ENCODE results near the gene RBM44. TPM values are rescaled to one million over a fixed set of nuclear protein-coding genes. Genes with fewer than 3 reads are reported as not detected.
"Not testable (repeated sequence)": the region's sequence is repeated elsewhere in the genome, so short reads cannot be mapped to it uniquely, and the experiment has no call there.

The RBM44 gene
- total RNA-seq, 2 experiments from 2014 or later, result 1.3 to 1.4 TPM

- POLR2A ChIA-PET, result interaction anchor here (0.5 kb wide), 1 partner anchor 15 kb away, joined by 4 read pairs; no protein-coding TSS in a partner anchor
- H3K36me3 Mint-ChIP-seq (ENCODE audit: low read depth), result peaks cover 44% of the 10 kb centered on the region
- CTCF ChIA-PET, result interaction anchor here (1.3 kb wide), 1 partner anchor 31 kb away, joined by 3 read pairs; no protein-coding TSS in a partner anchor
Observed at GRCh38 chr2:237762291-237763182, 36.0 kb upstream of the RBM44 start.

GRCh38 chr2:237763812-237764211 lies 34.8 kb upstream of the RBM44 start:
- ChIA-PET POLR2A (no interaction called here), CTCF (no interaction called here)

More at GRCh38 chr2:237762291-237763182, 36.0 kb upstream of the RBM44 start:
- not testable (repeated sequence) for H3K9me3 Mint-ChIP-seq, H3K27ac Mint-ChIP-seq, H3K27me3 Mint-ChIP-seq, H3K4me3 Mint-ChIP-seq, H3K4me1 Mint-ChIP-seq, DNase-seq

GRCh38 chr2:237765122-237765521 lies 33.5 kb upstream of the RBM44 start:
- DNase-seq, H3K4me1 Mint-ChIP-seq, H3K27ac Mint-ChIP-seq, POLR2A ChIA-PET, H3K9me3 Mint-ChIP-seq, H3K4me3 Mint-ChIP-seq, H3K27me3 Mint-ChIP-seq: not testable (repeated sequence)
- CTCF ChIA-PET, result interaction anchor here (0.6 kb wide), 3 partner anchors 327 to 1247 kb away, joined by 3 to 4 read pairs (median 3); no protein-coding TSS in a partner anchor
- peaks cover 57% of the 10 kb centered on the region for H3K36me3 Mint-ChIP-seq (ENCODE audit: low read depth)

More at GRCh38 chr2:237763812-237764211, 34.8 kb upstream of the RBM44 start:
- Mint-ChIP-seq H3K4me3 (no peak overlapping the region), H3K36me3 (ENCODE audit: low read depth) (peaks cover 51% of the 10 kb centered on the region), H3K4me1 (no peaks in the 10 kb centered on the region), H3K27me3 (no peaks in the 10 kb centered on the region), H3K9me3 (no peaks in the 10 kb centered on the region), H3K27ac (no peak overlapping the region)
- no peak for DNase-seq

DNA sequence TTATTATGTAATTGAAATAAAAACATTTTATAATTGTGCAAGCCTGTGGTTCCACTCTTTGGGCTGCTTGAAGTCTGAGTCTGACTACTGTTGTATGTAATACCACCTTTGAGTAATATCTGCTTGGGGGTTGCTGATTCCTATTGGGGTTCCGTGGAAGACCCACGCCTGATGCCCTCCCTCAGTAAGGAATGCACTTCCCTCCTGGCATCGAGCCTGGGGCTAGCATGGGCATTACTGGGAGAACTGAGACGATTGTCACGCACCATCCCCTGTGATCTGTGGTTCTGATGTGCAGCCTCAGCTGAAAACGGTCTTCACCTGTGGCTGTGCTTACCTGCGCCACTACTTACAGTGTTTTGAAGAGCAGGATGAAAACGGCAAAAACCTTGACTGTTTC lies 32.7 kb upstream of the RBM44 start:
- Mint-ChIP-seq H3K36me3 (ENCODE audit: low read depth) (peaks cover 50% of the 10 kb centered on the region), H3K4me3 (no peak overlapping the region), H3K27me3 (no peaks in the 10 kb centered on the region), H3K27ac (no peak overlapping the region), H3K9me3 (no peaks in the 10 kb centered on the region), H3K4me1 (no peaks in the 10 kb centered on the region)
- DNase-seq, result no peak
- ChIA-PET CTCF (no interaction called here), POLR2A (no interaction called here)

- CTCF ChIA-PET, result interaction anchor here (0.5 kb wide), 1 partner anchor 359 kb away, joined by 4 read pairs; no protein-coding TSS in a partner anchor
- Mint-ChIP-seq H3K9me3 (no peaks in the 10 kb centered on the region), H3K27ac (no peak overlapping the region), H3K4me3 (no peak overlapping the region), H3K27me3 (no peaks in the 10 kb centered on the region), H3K36me3 (ENCODE audit: low read depth) (peaks cover 48% of the 10 kb centered on the region), H3K4me1 (no peaks in the 10 kb centered on the region)
- POLR2A ChIA-PET, result no interaction called here
- no peak for DNase-seq
Observed at GRCh38 chr2:237766340-237766739, 32.2 kb upstream of the RBM44 start.

DNA sequence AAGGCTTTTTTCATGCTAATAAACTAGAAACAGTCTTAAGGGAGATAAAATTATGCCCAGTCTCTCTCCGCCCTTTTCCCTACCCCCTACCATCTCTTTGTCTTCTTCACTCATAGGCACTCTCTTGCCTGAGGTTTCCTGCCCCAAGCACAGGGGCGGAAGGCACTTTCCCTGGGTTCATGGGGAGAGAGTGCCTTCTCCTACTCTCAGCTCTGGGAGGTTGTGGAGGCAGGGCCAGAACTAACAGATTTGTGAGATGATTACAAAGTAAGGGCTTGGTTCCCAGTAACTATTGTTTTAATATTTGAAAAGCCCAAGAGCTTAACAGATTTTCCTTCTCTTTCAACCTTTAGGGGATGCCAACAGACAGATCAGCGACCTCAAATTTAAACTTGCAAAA lies 26.1 kb upstream of the RBM44 start:
- H3K27ac Mint-ChIP-seq, result peak overlapping the region; percentile 37
- no peak for DNase-seq
- H3K4me1 Mint-ChIP-seq, result no peaks in the 10 kb centered on the region
- POLR2A ChIA-PET, result no interaction called here
- peaks cover 58% of the 10 kb centered on the region for H3K36me3 Mint-ChIP-seq (ENCODE audit: low read depth)
- no peak overlapping the region for H3K4me3 Mint-ChIP-seq
- H3K9me3 Mint-ChIP-seq, result no peaks in the 10 kb centered on the region
- CTCF ChIA-PET, result no interaction called here
- H3K27me3 Mint-ChIP-seq, result no peaks in the 10 kb centered on the region

- H3K4me1 Mint-ChIP-seq, result no peaks in the 10 kb centered on the region
- no peak for DNase-seq
- POLR2A ChIA-PET, result no interaction called here
- peaks cover 61% of the 10 kb centered on the region for H3K36me3 Mint-ChIP-seq (ENCODE audit: low read depth)
- CTCF ChIA-PET, result interaction anchor here (1.2 kb wide), 2 partner anchors 28 to 87 kb away, joined by 3 to 4 read pairs; no protein-coding TSS in a partner anchor
- H3K27me3 Mint-ChIP-seq, result no peaks in the 10 kb centered on the region
- no peak overlapping the region for H3K27ac Mint-ChIP-seq
- peaks cover 2% of the 10 kb centered on the region for H3K9me3 Mint-ChIP-seq
- H3K4me3 Mint-ChIP-seq, result no peak overlapping the region
Observed at GRCh38 chr2:237773826-237774225, 24.8 kb upstream of the RBM44 start.

- Mint-ChIP-seq H3K4me1 (no peaks in the 10 kb centered on the region), H3K27me3 (no peaks in the 10 kb centered on the region), H3K36me3 (ENCODE audit: low read depth) (peaks cover 62% of the 10 kb centered on the region), H3K4me3 (no peak overlapping the region), H3K9me3 (peaks cover 2% of the 10 kb centered on the region), H3K27ac (no peak overlapping the region)
- POLR2A ChIA-PET, result no interaction called here
- CTCF ChIA-PET, result interaction anchor here (1.1 to 1.5 kb wide), 5 partner anchors 29 to 262 kb away, joined by 3 to 4 read pairs (median 3); no protein-coding TSS in a partner anchor
- DNase-seq, result peak; percentile 59
Observed at GRCh38 chr2:237774811-237775553, 23.6 kb upstream of the RBM44 start.

DNA sequence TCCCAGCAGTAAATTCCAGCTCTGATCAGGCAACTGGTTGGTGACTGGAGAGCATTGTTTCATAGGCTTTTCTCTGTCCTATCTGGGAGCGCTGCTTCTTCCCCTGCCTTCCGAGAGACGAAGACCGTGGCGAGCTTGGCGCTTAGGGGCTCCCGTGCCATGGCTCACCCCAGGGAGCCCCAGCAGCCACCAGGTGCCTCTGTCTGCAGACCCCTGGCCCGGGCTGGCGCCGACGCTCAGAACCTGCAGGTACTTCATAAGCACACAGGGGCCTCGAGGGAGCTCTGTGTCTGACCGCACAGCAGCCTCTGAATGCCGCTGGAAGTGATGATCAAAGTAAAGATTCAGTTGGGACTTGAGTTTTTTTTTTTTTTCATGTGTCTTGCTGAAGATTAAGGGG lies 19.1 kb upstream of the RBM44 start:
- Mint-ChIP-seq H3K27ac (no peak overlapping the region), H3K27me3 (no peaks in the 10 kb centered on the region), H3K9me3 (peaks cover 6% of the 10 kb centered on the region), H3K4me3 (no peak overlapping the region), H3K4me1 (no peaks in the 10 kb centered on the region), H3K36me3 (ENCODE audit: low read depth) (peaks cover 85% of the 10 kb centered on the region)
- no peak for DNase-seq
- POLR2A ChIA-PET, result no interaction called here
- CTCF ChIA-PET, result interaction anchor here (0.6 to 1.1 kb wide), 5 partner anchors 10 to 496 kb away, joined by 3 to 8 read pairs (median 4); no protein-coding TSS in a partner anchor

- no peak overlapping the region for H3K27ac Mint-ChIP-seq
- ChIA-PET CTCF (interaction anchor here (1.0 kb wide), 1 partner anchor 98 kb away, joined by 4 read pairs; no protein-coding TSS in a partner anchor), POLR2A (no interaction called here)
Observed at GRCh38 chr2:237782181-237782580, 16.4 kb upstream of the RBM44 start.

GRCh38 chr2:237783678-237784077 lies 14.9 kb upstream of the RBM44 start:
- H3K4me3 Mint-ChIP-seq, H3K27ac Mint-ChIP-seq, H3K27me3 Mint-ChIP-seq, POLR2A ChIA-PET, H3K4me1 Mint-ChIP-seq, DNase-seq: not testable (repeated sequence)
- Mint-ChIP-seq H3K36me3 (ENCODE audit: low read depth) (peaks cover 78% of the 10 kb centered on the region), H3K9me3 (peaks cover 11% of the 10 kb centered on the region)
- CTCF ChIA-PET, result interaction anchor here (0.9 kb wide), 1 partner anchor 21 kb away, joined by 3 read pairs; no protein-coding TSS in a partner anchor

More at GRCh38 chr2:237782181-237782580, 16.4 kb upstream of the RBM44 start:
- Mint-ChIP-seq H3K9me3 (peaks cover 13% of the 10 kb centered on the region), H3K27me3 (no peaks in the 10 kb centered on the region), H3K4me3 (no peak overlapping the region), H3K36me3 (ENCODE audit: low read depth) (peaks cover 85% of the 10 kb centered on the region), H3K4me1 (no peaks in the 10 kb centered on the region)
- no peak for DNase-seq

DNA sequence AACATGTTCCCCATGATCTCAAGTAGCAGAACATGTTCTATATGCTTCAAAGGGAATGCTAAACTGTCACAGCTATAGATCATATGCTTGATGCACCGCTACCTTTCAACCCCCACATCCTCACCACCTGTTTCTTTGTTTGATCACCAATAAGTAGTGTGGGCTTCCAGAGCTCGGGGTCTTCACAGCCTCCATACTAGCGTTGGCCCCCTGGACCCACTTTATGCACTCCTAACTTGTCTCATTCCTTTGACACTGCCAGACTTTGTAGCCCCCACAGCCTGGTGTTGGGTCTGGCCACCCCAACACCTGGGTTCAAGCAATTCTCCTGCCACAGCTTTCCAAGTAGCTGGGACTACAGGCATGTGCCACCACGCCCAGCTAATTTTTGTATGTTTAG lies 11.6 kb upstream of the RBM44 start:
- H3K4me3 Mint-ChIP-seq, result no peak overlapping the region
- CTCF ChIA-PET, result no interaction called here
- POLR2A ChIA-PET, result no interaction called here
- H3K27me3 Mint-ChIP-seq, result no peaks in the 10 kb centered on the region
- H3K9me3 Mint-ChIP-seq, result peaks cover 11% of the 10 kb centered on the region
- H3K27ac Mint-ChIP-seq, result no peak overlapping the region
- DNase-seq, result no peak
- peaks cover 54% of the 10 kb centered on the region for H3K36me3 Mint-ChIP-seq (ENCODE audit: low read depth)
- H3K4me1 Mint-ChIP-seq, result peaks cover 3% of the 10 kb centered on the region

GRCh38 chr2:237790353-237790752 lies 8.2 kb upstream of the RBM44 start:
- no peak overlapping the region for H3K27ac Mint-ChIP-seq
- H3K27me3 Mint-ChIP-seq, result no peaks in the 10 kb centered on the region
- ChIA-PET POLR2A (no interaction called here), CTCF (no interaction called here)
- peaks cover 3% of the 10 kb centered on the region for H3K4me1 Mint-ChIP-seq
- peaks cover 7% of the 10 kb centered on the region for H3K9me3 Mint-ChIP-seq
- H3K36me3 Mint-ChIP-seq (ENCODE audit: low read depth), result peaks cover 31% of the 10 kb centered on the region
- H3K4me3 Mint-ChIP-seq, result no peak overlapping the region
- no peak for DNase-seq

All from activated CD4-positive, alpha-beta T cell treated with anti-CD3 and anti-CD28 coated beads, Interleukin-2, amount 10 ng/mL, durations not matched to agents 7 days and 5 days (primary cell).